RWPE1 (cell line): ENCODE data around the gene UBAP1L.

Experiments used
- CTCF ChIA-PET: fragments of 350-600 bp; sonication (Branson Sonifier 250); formaldehyde crosslinking; extraction: SDS; loops from one replicate; lab custom pipeline; 2021; lab: Yijun Ruan, JAX
- POLR2A ChIA-PET: fragments of 400-600 bp; formaldehyde crosslinking; extraction: SDS; loops from one replicate; lab custom pipeline; 2020; ENCODE audit warnings: antibody characterized with exemption; ENCODE audit not compliant: low non-redundant PET; lab: Yijun Ruan, JAX
- DNase-seq: peaks from one replicate; pipeline ENCODE4 v3.0.0; 2012; ENCODE audit warnings: low spot score
- H3K27ac ChIP-seq: fragments of 450-650 bp; 2 replicates; pipeline ENCODE4 v1.5.1; 2017
- CTCF ChIP-seq: fragments of 450-650 bp; conservative IDR thresholded peaks from 2 replicates; pipeline ENCODE4 v1.5.1; 2017; ENCODE audit warnings: low read depth, mild to moderate bottlenecking

UBAP1L gene

DNA sequence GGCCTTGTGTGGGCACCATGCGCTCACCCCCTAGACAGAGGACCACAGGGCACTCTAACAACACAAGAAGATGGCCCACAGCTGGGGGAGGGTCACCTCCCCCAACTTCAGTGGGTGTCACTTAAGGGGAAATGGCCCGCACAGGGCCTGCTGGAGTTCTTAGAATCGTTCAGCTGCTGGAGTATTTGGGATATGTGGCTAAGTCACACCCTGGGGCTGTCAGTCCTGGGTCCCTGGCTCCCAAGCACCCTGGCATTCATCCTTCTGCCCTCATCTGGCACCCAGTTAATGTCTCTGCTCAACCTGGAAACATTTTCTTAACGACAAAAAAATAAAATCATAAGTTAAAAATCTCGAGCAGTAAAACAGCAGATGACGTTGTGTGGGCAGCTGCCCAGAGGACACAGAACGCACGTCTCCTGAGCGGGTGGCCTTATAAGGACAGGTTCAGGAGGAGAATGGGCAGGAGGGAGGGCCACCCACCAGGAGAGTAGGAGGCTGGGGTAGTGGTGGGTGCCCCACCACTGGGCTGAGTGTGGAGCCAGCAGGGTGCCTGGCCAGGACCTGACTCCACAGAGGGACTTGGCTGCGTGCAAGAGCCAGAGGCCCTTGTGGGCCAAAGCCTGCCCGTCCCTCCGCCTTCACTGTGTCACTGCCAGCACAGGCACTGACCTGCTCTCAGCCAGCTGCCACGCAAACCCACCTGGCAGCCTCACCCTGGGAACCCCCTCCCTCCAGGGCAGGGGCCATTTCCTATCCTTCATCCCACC lies 26.9 kb downstream of the UBAP1L start:
- CTCF ChIA-PET, result interaction anchor here (1.5 kb wide), 1 partner anchor 11 kb away, joined by 4 read pairs; no protein-coding TSS in a partner anchor
- no peak overlapping the region for H3K27ac ChIP-seq
- TF ChIP-seq CTCF, result no peak
- POLR2A ChIA-PET, result no interaction called here
- DNase-seq, result no peak

GRCh38 chr15:65087411-65087810 lies 27.6 kb downstream of the UBAP1L start:
- CTCF ChIA-PET, result interaction anchor here (1.5 kb wide), 2 partner anchors 10 to 32 kb away, joined by 4 to 9 read pairs; no protein-coding TSS in a partner anchor
- H3K27ac ChIP-seq, result no peak overlapping the region
- no peak for TF ChIP-seq CTCF
- no peak for DNase-seq
- POLR2A ChIA-PET, result no interaction called here

- CTCF ChIA-PET, result interaction anchor here (1.5 kb wide), 2 partner anchors 10 to 32 kb away, joined by 4 to 9 read pairs; no protein-coding TSS in a partner anchor
- POLR2A ChIA-PET, result no interaction called here
- TF ChIP-seq CTCF, result no peak
- no peak for DNase-seq
- H3K27ac ChIP-seq, result no peak overlapping the region
These were observed 28.3 kb downstream of the UBAP1L start for GRCh38 chr15:65086680-65087111.

DNA sequence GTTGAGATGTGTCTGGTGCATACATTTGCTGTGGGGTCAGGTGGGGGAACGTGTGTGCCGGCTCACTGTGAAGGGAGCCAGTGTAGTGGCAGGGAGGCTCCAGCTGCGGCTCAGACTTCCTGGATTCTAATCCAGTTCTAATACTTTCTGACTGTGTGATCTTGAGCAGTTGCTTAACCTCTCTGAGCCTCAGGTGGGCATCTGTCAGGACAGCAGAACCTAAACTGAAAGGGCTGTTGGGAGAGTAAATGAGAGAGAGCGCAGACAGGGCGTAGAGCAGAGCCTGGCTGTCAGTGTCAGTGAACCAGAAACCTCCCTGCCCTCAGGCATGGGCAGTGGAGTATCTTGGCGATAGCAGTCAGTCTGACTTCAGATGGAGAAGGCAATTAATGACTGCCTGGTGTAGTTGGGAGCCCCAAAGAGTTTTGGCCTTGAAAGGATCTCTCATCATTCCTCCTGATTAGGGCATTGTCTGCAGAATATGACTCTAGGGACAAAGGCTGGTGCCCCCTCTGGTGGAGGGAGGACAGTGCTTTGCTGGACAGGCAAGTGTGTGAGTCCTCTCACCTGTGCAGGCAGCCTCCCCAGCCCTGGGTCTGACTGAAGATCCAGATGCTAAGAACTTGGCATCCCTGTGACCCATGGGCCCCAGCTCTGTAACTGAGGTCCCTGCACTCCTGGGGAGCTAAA lies 28.9 kb downstream of the UBAP1L start:
- ChIA-PET CTCF (interaction anchor here (0.6 to 1.5 kb wide), 3 partner anchors 9 to 233 kb away, joined by 3 to 9 read pairs (median 4); no protein-coding TSS in a partner anchor), POLR2A (no interaction called here)
- TF ChIP-seq CTCF, result peak; percentile 27; the same call in 1 of the 2 replicates
- H3K27ac ChIP-seq, result no peak overlapping the region
- DNase-seq, result peak; percentile 20

DNA sequence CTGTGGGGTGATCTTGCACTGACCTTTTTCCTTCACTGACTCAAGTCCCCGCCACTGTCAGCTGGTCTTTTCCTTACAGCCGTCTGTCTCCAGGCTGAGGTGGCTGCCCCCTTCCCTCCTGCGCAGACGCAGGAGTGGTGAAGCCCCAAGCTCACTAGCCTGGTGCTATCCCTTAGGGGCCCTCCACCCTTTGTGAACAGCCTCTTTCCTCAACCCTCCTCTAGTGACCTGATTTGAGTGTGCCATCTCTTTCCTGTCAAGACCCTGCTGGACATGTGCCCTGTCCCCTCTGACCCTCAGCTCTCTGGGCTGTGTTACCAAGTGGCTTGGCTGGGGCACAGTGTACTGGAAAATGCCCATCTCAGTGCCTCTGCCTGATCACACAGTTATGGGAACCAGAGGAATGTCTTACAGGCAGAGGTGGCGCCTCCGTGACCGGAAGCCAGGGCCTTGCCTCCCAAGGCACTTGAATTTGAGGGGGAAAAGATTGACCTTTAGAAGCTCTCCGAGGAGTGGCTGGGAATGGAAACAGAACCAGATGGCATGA lies 29.7 kb downstream of the UBAP1L start:
- no peak for TF ChIP-seq CTCF
- DNase-seq, result no peak
- no peak overlapping the region for H3K27ac ChIP-seq
- ChIA-PET POLR2A (no interaction called here), CTCF (interaction anchor here (0.6 to 1.4 kb wide), 2 partner anchors 17 to 234 kb away, joined by 3 read pairs; partner anchors contain the start of gene RASL12)
